PC-9 (cell line): ENCODE data around the gene ZNF516. TPM values are rescaled to one million over a fixed set of nuclear protein-coding genes. Genes with fewer than 3 reads are reported as not detected.

Experiments used
- BruUV-seq: library from RNA; stranded (reverse); fragments of 400-500 nt; replicated peaks from 2 replicates; lab custom pipeline; 2021; lab: Mats Ljungman, UMichigan
- CTCF ChIA-PET: fragments of 300-600 bp; sonication (Branson Sonifier 250); formaldehyde crosslinking; loops from one replicate; lab custom pipeline; 2022; ENCODE audit warnings: antibody characterized with exemption; lab: Charles Lee
- POLR2A ChIA-PET: fragments of 300-600 bp; sonication (Branson Sonifier 250); formaldehyde crosslinking; loops from one replicate; lab custom pipeline; 2022; ENCODE audit warnings: antibody characterized with exemption; ENCODE audit not compliant: unreplicated experiment; lab: Charles Lee
- DNase-seq, 2 experiments: peaks; one replicate each; pipeline versions ENCODE4 v3.0.0 to v3.0.0-alpha.2; 2015 to 2022; ENCODE audit warnings: mixed read lengths in 1 of 2
- H2AFZ ChIP-seq: fragments of 200-600 bp; sonication (generic); 2 replicates; pipeline ENCODE4 v1.8.1; 2017; ENCODE audit warnings: antibody characterized with exemption
- H3F3A ChIP-seq: fragments of 200-600 bp; sonication (generic); 2 replicates; pipeline ENCODE4 v1.8.1; 2017; ENCODE audit warnings: antibody characterized with exemption, mild to moderate bottlenecking, low read depth; ENCODE audit not compliant: insufficient read depth
- H3K27ac ChIP-seq: fragments of 200-600 bp; sonication (generic); 2 replicates; pipeline ENCODE4 v1.6.1; 2016; ENCODE audit warnings: mixed run types
- H3K27me3 ChIP-seq: fragments of 200-600 bp; sonication (generic); 2 replicates; pipeline ENCODE4 v1.6.1; 2016; ENCODE audit warnings: low read depth, mixed run types; ENCODE audit not compliant: insufficient read depth
- H3K36me3 ChIP-seq: fragments of 200-600 bp; sonication (generic); 2 replicates; pipeline ENCODE4 v1.6.1; 2016; ENCODE audit warnings: low read depth, mixed run types
- H3K4me1 ChIP-seq: fragments of 200-600 bp; sonication (generic); replicated peaks from 2 replicates; pipeline ENCODE4 v1.6.1; 2016; ENCODE audit warnings: mixed run types; ENCODE audit not compliant: insufficient read depth
- H3K4me2 ChIP-seq: fragments of 200-600 bp; sonication (generic); 2 replicates; pipeline ENCODE4 v1.6.1; 2017; ENCODE audit warnings: mixed run types
- H3K4me3 ChIP-seq: fragments of 200-600 bp; sonication (generic); 2 replicates; pipeline ENCODE4 v1.6.1; 2016; ENCODE audit warnings: mixed run types
- H3K79me2 ChIP-seq: fragments of 200-600 bp; sonication (generic); 2 replicates; pipeline ENCODE4 v1.6.1; 2017; ENCODE audit warnings: low read depth, mixed run types
- H3K9me2 ChIP-seq: fragments of 200-600 bp; sonication (generic); 2 replicates; pipeline ENCODE4 v1.8.1; 2017; ENCODE audit warnings: mild to moderate bottlenecking; ENCODE audit not compliant: insufficient read depth
- H3K9me3 ChIP-seq: fragments of 200-600 bp; sonication (generic); 2 replicates; pipeline ENCODE4 v1.8.1; 2016; ENCODE audit warnings: low read depth; ENCODE audit not compliant: insufficient read depth
- H4K20me1 ChIP-seq: fragments of 200-600 bp; sonication (generic); 2 replicates; pipeline ENCODE4 v1.8.1; 2017; ENCODE audit not compliant: insufficient read depth
- EZH2 ChIP-seq: fragments of 200-600 bp; sonication (generic); IDR thresholded peaks from 2 replicates; pipeline ENCODE4 v1.8.0; 2017; ENCODE audit warnings: antibody characterized with exemption, low read depth
- intact Hi-C: fragments of 100-400 bp; cut with micrococcal nuclease; formaldehyde crosslinking; loops from one replicate; pipeline ENCODE4 v1.10.0; 2022; ENCODE audit not compliant: unreplicated experiment
- total RNA-seq: library from RNA; stranded (reverse); gene quantifications from 2 replicates; pipeline ENCODE4 v1.2.3, GENCODE V29; 2021
- TF ChIP-seq, protein P1 (sequence below): fragments of 200-600 bp; sonication (generic); conservative IDR thresholded peaks from 2 replicates; pipeline ENCODE4 v1.6.1; 2017; ENCODE audit warnings: mixed run types, antibody characterized with exemption, mild to moderate bottlenecking, moderate library complexity

ZNF516 gene
- total RNA-seq, 1 experiment from 2014 or later: 32.7 TPM

DNA sequence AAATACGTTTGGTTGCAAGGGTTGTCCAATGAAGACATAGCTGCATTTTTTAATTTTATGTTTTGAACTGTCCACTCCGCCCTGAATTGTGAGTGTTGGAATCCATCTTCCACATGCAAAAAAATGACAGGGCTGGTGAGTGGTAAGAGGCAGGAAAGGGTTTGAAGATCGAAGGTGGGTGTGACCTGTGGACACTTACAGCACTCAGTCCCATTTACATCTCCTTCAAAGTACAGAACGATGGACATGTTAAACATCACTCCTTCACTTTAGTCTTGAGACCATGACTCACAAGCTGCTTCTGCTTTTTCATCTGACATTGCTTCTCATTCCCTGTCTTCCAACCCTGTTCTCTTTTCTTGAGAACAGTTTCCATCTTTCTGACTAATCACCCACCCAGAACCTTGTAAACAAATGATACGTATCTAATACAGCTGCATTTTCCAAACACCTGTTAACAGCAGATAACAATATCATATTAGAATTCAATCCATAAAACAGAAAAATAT, 179.3 kb downstream of the ZNF516 start:
- intact Hi-C loops: no loop called here
- Histone ChIP-seq H3K9me3 (no peaks in the 10 kb centered on the region), H3K27me3 (peaks cover 91% of the 10 kb centered on the region), H3K79me2 (no peaks in the 10 kb centered on the region), H3K4me2 (no peak overlapping the region), H4K20me1 (no peaks in the 10 kb centered on the region), H3K4me3 (no peak overlapping the region), H3K9me2 (no peaks in the 10 kb centered on the region), H2AFZ (no peak overlapping the region), H3K27ac (no peak overlapping the region), H3K4me1 (no peaks in the 10 kb centered on the region; the same call in 1 of the 2 replicates), H3K36me3 (no peaks in the 10 kb centered on the region), H3F3A (no peaks in the 10 kb centered on the region)
- no peak for DNase-seq
- BruUV-seq: no TSS peak
- POLR2A ChIA-PET: no interaction called here
- CTCF ChIA-PET: no interaction called here
- TF ChIP-seq EZH2: no peak
- TF ChIP-seq, protein P1, sequence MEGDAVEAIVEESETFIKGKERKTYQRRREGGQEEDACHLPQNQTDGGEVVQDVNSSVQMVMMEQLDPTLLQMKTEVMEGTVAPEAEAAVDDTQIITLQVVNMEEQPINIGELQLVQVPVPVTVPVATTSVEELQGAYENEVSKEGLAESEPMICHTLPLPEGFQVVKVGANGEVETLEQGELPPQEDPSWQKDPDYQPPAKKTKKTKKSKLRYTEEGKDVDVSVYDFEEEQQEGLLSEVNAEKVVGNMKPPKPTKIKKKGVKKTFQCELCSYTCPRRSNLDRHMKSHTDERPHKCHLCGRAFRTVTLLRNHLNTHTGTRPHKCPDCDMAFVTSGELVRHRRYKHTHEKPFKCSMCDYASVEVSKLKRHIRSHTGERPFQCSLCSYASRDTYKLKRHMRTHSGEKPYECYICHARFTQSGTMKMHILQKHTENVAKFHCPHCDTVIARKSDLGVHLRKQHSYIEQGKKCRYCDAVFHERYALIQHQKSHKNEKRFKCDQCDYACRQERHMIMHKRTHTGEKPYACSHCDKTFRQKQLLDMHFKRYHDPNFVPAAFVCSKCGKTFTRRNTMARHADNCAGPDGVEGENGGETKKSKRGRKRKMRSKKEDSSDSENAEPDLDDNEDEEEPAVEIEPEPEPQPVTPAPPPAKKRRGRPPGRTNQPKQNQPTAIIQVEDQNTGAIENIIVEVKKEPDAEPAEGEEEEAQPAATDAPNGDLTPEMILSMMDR: no peak

DNA sequence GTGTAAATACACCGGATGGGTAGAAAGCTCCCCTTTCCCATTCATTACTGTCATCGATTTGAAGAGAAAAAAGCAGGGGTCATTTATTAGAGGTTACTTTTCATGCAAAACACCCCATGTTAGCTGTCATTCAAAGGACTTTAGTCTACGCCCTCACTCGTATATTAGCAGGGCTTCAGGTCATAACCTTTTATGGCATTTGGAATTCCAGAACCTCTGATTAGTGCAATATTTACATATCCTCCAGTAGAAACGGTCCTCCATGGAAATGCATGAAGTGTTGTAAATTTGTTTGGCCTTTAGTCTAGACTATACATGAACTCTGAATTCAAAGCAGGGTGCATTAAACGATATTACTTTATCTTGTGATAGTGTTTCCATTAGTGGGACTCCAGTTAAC, 180.5 kb downstream of the ZNF516 start:
- Histone ChIP-seq H3K27me3 (peaks cover 96% of the 10 kb centered on the region), H3K79me2 (no peaks in the 10 kb centered on the region), H2AFZ (no peak overlapping the region), H3K4me1 (no peaks in the 10 kb centered on the region), H3K27ac (no peak overlapping the region), H3F3A (no peaks in the 10 kb centered on the region), H3K4me2 (no peak overlapping the region), H3K9me2 (no peaks in the 10 kb centered on the region), H3K4me3 (no peak overlapping the region), H3K36me3 (no peaks in the 10 kb centered on the region), H4K20me1 (no peaks in the 10 kb centered on the region), H3K9me3 (no peaks in the 10 kb centered on the region)
- ChIA-PET POLR2A (no interaction called here), CTCF (no interaction called here)
- no TSS peak for BruUV-seq
- intact Hi-C loops: no loop called here
- no peak for DNase-seq
- TF ChIP-seq, protein P1: no peak
- no peak for TF ChIP-seq EZH2

DNA sequence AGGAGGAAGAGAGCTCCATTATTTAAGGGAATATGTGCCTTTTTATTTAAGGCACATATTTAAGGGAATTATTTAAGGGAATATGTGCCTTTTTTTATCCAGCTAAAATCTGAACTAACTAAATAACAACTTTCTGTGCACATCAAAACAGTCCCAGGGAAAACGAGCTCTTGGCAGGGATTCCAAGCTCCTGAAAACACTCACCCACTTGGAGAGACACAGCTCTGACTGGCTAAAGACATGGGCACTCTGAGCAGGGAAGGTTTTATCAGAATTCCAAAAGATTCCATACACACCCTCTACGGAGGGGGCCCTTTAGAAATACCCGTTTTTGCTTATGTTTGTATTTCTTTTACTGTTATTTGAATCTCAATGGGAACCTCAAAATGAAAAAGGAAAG, 181.0 kb downstream of the ZNF516 start:
- DNase-seq: no peak
- Histone ChIP-seq H3K27ac (no peak overlapping the region), H3K79me2 (no peaks in the 10 kb centered on the region), H4K20me1 (no peaks in the 10 kb centered on the region), H3K9me2 (no peaks in the 10 kb centered on the region), H3K9me3 (no peaks in the 10 kb centered on the region), H3F3A (no peaks in the 10 kb centered on the region), H3K27me3 (peaks cover 95% of the 10 kb centered on the region), H3K4me3 (no peak overlapping the region), H3K36me3 (no peaks in the 10 kb centered on the region), H3K4me1 (no peaks in the 10 kb centered on the region), H3K4me2 (no peak overlapping the region), H2AFZ (no peak overlapping the region)
- no TSS peak for BruUV-seq
- ChIA-PET POLR2A (no interaction called here), CTCF (no interaction called here)
- TF ChIP-seq EZH2: no peak
- TF ChIP-seq, protein P1: no peak
- intact Hi-C loops: no loop called here
